Inflammatory macrophage treated with lipopolysaccharide for 1 hour (primary cell): ENCODE data around the gene MIB2.
"Not testable (repeated sequence)": the region's sequence is repeated elsewhere in the genome, so short reads cannot be mapped to it uniquely, and the experiment has no call there.

Source experiments
- DNase-seq, 2 donors: peaks; one replicate each; pipeline ENCODE4 v3.0.0-alpha.2; 2020 to 2022

MIB2 gene

DNA sequence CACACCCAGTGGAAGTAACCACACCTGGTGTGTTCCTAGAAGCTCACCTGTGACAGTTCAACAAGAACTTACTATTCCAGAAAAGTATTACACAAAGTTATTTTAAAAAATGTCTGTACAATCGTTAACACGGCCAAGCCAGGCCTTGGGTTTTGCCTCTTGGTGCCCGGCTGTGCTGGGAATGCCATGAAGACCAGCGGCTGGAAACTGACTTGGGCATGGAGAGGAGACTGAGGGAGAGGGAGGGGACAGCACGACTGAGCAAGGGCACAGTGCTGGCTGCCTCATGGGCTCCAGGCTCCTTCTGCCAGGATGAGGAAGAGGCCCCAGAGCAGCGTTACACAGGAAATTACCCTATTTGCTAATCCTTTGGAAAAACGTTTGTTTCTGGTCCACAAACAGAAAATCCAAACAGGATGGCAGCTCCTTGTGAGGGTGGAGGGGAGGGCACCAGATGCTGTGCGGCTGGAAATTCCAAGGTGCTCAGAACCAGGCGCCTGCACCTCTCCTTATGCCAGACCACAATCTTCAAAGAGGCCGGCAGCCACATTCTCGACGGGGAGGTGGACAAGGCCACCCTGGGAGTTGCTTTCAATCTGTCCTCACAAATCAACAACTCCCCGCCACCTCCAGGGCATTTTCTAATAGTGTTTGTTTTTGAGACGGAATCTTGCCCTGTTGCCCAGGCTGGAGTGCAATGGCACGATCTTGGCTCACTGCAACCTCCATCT, 47.7 kb downstream of the MIB2 start:
- DNase-seq, result not testable (repeated sequence)

GRCh38 chr1:1664318-1664717, 49.0 kb downstream of the MIB2 start:
- DNase-seq, result not testable (repeated sequence)

DNA sequence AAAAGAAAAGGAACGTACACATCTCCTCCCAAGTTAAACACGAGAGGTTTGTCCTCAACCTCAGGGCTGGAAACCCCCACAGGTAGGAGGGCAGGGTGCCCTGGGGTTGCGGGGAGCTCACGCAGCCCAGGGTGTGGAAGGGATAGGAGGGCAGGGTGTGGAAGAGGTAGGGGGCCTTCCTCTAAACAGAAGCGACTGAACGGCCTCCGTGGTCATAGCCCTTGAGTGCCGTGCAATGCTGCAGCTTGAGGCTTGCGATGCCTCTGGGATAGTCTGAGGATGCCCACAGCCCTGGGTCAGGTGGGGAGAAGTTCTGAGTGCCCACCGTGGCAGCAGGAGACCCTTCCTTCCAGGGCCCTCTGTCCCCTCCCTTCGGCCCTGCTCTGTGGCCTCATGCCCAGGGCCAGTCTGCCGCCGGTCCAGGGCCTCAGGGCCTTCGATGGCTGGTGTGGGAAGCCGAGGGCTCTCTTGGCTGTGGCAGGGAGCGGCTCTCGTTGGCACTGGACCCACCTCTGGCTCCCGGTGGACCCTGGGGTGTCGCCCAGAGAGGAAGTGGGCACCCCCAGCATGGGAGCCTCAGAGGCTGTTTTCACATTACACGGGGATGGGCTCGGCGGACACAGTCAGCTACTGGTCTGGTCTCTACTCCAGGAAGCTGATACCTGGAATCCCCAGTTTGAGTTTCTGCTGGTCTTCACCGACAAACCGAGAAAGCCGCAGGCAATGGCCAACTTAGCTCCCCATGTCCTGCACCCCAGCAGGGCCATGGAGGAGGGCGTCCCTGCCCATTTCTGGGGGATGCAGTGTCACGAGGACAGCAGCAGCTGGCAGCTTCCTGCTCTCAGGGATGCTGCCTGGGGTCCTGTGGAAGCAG, 49.9 kb downstream of the MIB2 start:
- no peak for DNase-seq

DNA sequence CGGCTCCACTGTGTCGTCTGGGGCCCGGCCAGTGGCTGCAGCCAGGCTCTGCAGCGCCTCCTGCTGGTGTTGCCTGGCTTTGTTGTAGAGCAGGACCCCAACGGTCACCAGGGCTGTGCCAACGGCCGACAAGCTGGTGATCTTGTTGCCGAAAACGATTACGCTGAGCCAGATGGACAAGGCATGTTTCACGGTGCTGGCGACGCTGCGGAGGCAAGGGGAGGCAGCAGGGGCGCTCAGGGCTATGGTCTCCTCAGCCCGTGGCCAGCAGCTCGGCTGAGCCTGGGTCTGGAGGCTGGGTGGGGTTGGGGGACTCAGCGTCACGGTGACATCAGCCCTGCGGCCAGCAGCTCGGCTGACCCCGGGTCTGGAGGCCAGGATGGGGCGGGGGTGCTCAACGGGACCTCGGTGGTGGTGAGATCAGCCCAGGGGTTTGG, 50.5 kb downstream of the MIB2 start:
- DNase-seq, result peak in 1 of 2 donors; percentile 40

GRCh38 chr1:1666526-1666925, 51.2 kb downstream of the MIB2 start:
- DNase-seq, result no peak

DNA sequence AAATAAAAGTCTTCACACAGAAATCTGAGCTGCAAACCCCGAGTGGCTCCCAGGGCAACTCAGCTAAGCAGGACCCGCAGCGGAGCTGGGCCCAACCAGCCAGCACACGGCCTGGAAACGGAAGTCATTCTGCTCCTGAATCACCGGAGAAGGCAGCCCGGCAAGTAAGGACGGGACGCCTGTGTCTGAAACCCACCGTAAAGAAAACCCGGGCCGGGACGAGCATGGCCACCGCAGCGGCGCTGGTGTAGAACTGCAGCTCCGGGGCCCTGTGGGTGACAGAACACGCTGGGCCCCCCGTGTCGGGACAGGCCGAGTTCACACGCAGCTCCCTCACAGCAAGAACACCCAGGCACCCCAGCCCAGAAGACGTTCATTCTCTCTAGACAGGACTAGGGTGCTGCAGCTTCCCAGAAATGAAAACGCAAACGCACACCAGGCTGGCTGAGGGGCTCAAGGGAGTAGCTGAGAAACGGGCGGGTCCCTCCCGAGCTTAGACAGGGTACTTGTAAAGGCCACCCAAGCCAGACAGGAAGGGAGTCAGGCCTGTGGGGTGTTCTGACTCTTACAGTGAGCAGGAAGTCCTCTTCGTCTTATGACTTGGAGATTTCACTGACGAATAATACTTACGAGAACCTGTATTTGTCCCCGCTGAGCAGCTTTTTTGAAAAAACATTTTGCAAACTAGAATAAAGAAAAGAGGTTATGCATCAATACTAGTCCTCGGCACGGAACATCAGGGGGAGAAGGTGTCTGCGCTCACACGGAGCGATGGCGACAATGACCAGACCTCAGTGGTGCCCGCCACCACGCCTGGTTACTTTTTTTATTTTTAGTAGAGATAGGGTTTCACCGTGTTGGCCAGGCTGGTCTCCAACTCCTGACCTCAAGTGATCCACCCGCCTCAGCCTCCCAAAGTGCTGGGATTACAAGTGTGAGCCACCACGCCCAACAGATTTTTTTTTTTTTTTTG, 54.5 kb downstream of the MIB2 start:
- no peak for DNase-seq

GRCh38 chr1:1670866-1671265, 55.6 kb downstream of the MIB2 start:
- DNase-seq, result no peak

DNA sequence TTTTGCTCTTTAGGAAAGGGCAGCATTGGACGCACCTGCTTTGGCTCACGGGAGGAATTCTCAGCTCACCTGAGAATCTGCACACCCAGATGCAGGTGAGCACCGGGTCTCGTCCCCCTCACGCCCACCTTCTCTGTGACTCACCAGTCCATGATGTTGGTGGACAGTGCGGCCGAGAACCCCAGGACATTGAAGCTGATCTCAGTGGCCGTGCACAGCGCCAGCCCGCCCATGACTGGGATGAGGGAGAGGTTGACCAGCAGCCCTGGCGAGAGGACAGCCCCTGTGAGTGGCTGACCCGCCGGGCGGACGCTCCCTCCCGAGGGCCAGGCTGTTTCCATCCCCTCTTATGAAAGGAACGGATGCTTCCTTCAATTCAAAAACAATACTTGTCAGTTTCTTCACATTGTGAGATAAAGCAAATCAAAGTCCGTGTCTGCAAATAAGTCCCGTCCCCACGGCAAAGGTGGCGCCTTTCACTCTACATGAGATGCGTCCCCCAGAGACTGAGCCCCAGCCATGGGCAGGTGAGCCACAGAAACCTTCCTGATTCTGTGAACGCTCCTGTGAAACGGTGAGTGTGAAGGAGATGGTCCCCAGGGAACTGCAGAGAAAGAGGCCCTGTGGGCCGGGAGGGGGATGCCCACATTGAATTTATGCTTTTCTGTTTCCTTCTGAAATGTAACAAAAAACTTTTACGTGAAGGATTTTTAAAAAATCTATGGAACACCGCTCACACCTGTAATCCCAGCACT, 56.2 kb downstream of the MIB2 start:
- no peak for DNase-seq

GRCh38 chr1:1672181-1672965, 57.1 kb downstream of the MIB2 start:
- no peak for DNase-seq

- not testable (repeated sequence) for DNase-seq
These were observed 59.5 kb downstream of the MIB2 start for GRCh38 chr1:1674806-1675205.

GRCh38 chr1:1675218-1675617, 59.9 kb downstream of the MIB2 start:
- not testable (repeated sequence) for DNase-seq

DNA sequence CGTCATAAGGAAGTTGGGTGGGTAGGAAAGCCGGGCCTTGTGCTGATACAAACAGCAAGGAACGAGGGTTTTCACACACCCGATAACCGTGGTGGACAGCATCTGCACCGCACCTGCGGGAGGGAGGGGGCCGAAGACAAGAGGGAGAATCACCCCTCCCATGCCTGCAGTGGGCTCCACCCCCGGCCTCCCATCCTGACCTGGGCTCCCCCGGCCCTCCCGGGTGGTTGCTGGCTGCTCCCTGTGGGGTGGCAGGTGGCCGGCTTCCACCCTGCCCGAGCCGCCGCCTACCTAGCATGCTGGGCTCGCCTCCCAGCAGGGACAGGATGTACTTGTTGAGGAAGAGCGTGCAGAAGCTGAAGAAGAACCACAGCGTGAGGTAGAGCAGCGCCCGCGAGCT, 60.8 kb downstream of the MIB2 start:
- not testable (repeated sequence) for DNase-seq

GRCh38 chr1:1677718-1678580, 62.6 kb downstream of the MIB2 start:
- DNase-seq, result no peak

DNA sequence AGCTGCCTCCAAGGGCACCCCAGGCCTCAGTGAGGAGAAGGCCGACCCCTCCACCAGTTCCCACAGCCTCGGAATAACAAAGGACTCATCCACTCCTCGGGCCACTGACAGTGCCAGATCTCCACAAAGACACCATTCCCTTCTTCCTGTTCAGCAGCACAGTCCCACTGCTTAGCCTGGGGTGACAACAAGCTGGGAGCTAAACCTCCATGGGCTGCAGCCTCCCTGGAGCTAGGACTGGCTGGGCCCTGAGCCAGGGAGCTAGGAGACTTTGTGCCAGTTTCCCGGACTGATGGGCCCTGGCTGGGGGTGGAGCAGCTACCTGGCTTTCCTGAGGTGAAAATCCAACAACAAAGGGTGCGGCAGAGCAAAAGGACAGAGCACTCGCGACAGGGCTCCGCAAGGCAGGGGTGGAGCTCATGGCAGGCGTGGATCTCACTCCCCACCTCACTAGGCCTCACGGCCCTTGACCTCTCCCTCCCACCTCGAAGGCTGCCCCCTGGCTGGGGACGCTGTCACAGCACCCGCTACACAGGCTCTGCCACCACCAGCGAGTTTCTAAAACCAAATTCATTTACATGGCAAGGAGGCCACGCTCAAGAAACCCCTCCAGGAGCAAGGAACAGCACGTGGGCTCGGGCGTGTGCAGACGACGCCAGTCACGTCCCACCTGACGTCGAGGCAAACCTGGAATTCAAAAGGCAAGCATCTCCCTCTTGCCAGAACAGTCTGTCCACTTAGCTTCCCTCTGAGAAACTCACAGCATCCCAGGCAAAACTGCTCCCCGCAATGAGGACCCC, 63.5 kb downstream of the MIB2 start:
- peak in 1 of 2 donors; percentile 6 for DNase-seq
